ENCODE measurements around the gene SLC22A7.

SLC22A7 gene

GRCh38 chr6:43283905-43284304 is 14.2 kb upstream of the SLC22A7 start:
- TF ChIP-seq, protein P1, sequence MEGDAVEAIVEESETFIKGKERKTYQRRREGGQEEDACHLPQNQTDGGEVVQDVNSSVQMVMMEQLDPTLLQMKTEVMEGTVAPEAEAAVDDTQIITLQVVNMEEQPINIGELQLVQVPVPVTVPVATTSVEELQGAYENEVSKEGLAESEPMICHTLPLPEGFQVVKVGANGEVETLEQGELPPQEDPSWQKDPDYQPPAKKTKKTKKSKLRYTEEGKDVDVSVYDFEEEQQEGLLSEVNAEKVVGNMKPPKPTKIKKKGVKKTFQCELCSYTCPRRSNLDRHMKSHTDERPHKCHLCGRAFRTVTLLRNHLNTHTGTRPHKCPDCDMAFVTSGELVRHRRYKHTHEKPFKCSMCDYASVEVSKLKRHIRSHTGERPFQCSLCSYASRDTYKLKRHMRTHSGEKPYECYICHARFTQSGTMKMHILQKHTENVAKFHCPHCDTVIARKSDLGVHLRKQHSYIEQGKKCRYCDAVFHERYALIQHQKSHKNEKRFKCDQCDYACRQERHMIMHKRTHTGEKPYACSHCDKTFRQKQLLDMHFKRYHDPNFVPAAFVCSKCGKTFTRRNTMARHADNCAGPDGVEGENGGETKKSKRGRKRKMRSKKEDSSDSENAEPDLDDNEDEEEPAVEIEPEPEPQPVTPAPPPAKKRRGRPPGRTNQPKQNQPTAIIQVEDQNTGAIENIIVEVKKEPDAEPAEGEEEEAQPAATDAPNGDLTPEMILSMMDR (IDR thresholded peaks at IDR 0.05; ENCODE audit: borderline replicate concordance, insufficient read depth, low read depth, low read length), result no peak

GRCh38 chr6:43284991-43285781 is 12.9 kb upstream of the SLC22A7 start:
- TF ChIP-seq, protein P1 (IDR thresholded peaks at IDR 0.05; ENCODE audit: borderline replicate concordance, insufficient read depth, low read depth, low read length), result no peak
- H3K4me3 ChIP-seq (ENCODE audit: low read depth, low read length), result no peak overlapping the region

More at GRCh38 chr6:43283905-43284304, 14.2 kb upstream of the SLC22A7 start:
- H3K4me3 ChIP-seq (ENCODE audit: low read depth, low read length), result no peak overlapping the region

- TF ChIP-seq, protein P1 (IDR thresholded peaks at IDR 0.05; ENCODE audit: borderline replicate concordance, insufficient read depth, low read depth, low read length), result no peak
- H3K4me3 ChIP-seq (ENCODE audit: low read depth, low read length), result no peak overlapping the region
Measured at GRCh38 chr6:43285832-43286231, 12.2 kb upstream of the SLC22A7 start.

- TF ChIP-seq, protein P1 (IDR thresholded peaks at IDR 0.05; ENCODE audit: borderline replicate concordance, insufficient read depth, low read depth, low read length), result no peak
- no peak overlapping the region for H3K4me3 ChIP-seq (ENCODE audit: low read depth, low read length)
Measured at GRCh38 chr6:43286456-43286979, 11.5 kb upstream of the SLC22A7 start.

DNA sequence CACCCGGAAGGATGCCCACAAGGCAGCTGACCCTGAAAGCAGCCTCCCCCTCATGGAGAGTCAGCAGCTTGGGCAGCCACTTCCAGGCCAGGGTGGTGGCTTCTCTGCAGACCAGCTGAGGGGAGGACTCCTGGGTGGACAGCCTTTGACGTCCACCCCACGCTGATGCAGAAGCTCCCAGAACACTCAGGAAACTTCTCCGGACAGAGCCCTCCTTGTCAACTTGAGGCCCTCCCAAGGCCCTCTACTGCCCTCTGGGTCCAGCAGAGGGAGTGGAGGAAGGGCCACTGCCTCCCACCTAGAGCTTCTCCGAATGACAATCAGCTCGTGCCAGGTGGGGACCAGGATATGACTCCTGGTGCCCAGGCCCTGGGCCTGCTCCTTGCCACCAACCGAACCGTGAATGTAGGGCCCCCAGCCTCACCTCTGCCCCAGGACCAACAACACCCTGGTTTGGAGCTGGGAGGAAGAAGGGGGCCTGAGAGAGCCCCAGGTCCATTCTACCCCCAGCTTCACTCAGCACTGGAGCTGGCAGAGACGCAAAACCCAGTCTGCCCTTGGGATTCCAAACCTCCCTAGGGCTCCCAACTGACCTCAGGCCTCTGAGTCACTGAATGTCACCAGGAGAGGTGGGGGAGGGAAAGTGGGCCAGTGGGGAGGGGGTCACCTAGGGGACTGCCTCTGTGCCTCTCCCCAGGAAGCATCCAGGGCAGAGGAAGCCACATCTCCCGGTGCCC is 10.9 kb upstream of the SLC22A7 start:
- TF ChIP-seq, protein P1 (IDR thresholded peaks at IDR 0.05; ENCODE audit: borderline replicate concordance, insufficient read depth, low read depth, low read length), result no peak
- no peak overlapping the region for H3K4me3 ChIP-seq (ENCODE audit: low read depth, low read length)

GRCh38 chr6:43287717-43288679 is 10.1 kb upstream of the SLC22A7 start:
- TF ChIP-seq, protein P1 (IDR thresholded peaks at IDR 0.05; ENCODE audit: borderline replicate concordance, insufficient read depth, low read depth, low read length), result no peak
- H3K4me3 ChIP-seq (ENCODE audit: low read depth, low read length), result no peak overlapping the region
